HepG2 (cell line): ENCODE measurements around the gene SHBG. TPM values are rescaled to one million over a fixed set of nuclear protein-coding genes. Genes with fewer than 3 reads are reported as not detected.

ENCODE experiments used
- CBFB ChIP-seq: sonication (generic); formaldehyde crosslinking; IDR thresholded peaks from 2 replicates; pipeline ENCODE4 v1.4.0; 2020; ENCODE audit warnings: missing genetic modification reagents
- EEA1 ChIP-seq: sonication (generic); formaldehyde crosslinking; IDR thresholded peaks from 2 replicates; pipeline ENCODE4 v1.5.1; 2020; ENCODE audit warnings: mild to moderate bottlenecking, missing genetic modification reagents, borderline replicate concordance
- ELF1 ChIP-seq: sonication (generic); formaldehyde crosslinking; IDR thresholded peaks from 2 replicates; pipeline ENCODE4 v1.4.0; 2020; ENCODE audit warnings: missing genetic modification reagents
- FUBP1 ChIP-seq: sonication (generic); formaldehyde crosslinking; IDR thresholded peaks from 2 replicates; pipeline ENCODE4 v1.5.1; 2020; ENCODE audit warnings: missing genetic modification reagents, mild to moderate bottlenecking, borderline replicate concordance
- GTF3A ChIP-seq: sonication (generic); formaldehyde crosslinking; conservative IDR thresholded peaks from 2 replicates; pipeline ENCODE4 v1.4.0; 2020; ENCODE audit warnings: mild to moderate bottlenecking, missing genetic modification reagents
- KLF13 ChIP-seq: sonication (generic); formaldehyde crosslinking; IDR thresholded peaks from 2 replicates; pipeline ENCODE4 v1.4.0; 2020; ENCODE audit warnings: mild to moderate bottlenecking, missing genetic modification reagents
- MEIS2 ChIP-seq: sonication (generic); formaldehyde crosslinking; IDR thresholded peaks from 2 replicates; pipeline ENCODE4 v1.9.0; 2021; ENCODE audit warnings: mild to moderate bottlenecking, missing genetic modification reagents
- MLLT10 ChIP-seq: sonication (generic); formaldehyde crosslinking; IDR thresholded peaks from 2 replicates; pipeline ENCODE4 v1.4.0; 2020; ENCODE audit warnings: missing genetic modification reagents
- NCOA2 ChIP-seq: sonication (generic); formaldehyde crosslinking; IDR thresholded peaks from 2 replicates; pipeline ENCODE4 v1.8.0; 2022; ENCODE audit warnings: inconsistent platforms
- RBFOX2 ChIP-seq: fragments of 200-400 bp; formaldehyde crosslinking; IDR thresholded peaks from 2 replicates; pipeline ENCODE4 v1.6.1; 2017; ENCODE audit warnings: low read depth, mild to moderate bottlenecking, low read length
- ZBTB37 ChIP-seq: sonication (generic); formaldehyde crosslinking; IDR thresholded peaks from 2 replicates; pipeline ENCODE4 v1.4.0; 2020; ENCODE audit warnings: mild to moderate bottlenecking, missing genetic modification reagents
- ZNF124 ChIP-seq: sonication (generic); formaldehyde crosslinking; IDR thresholded peaks from 2 replicates; pipeline ENCODE4 v1.4.0; 2020; ENCODE audit warnings: missing genetic modification reagents
- ZNF143 ChIP-seq: sonication (generic); formaldehyde crosslinking; IDR thresholded peaks from 2 replicates; pipeline ENCODE4 v1.4.0; 2020; ENCODE audit warnings: missing genetic modification reagents
- ZNF224 ChIP-seq: sonication (generic); formaldehyde crosslinking; IDR thresholded peaks from 2 replicates; pipeline ENCODE4 v1.5.0; 2020; ENCODE audit warnings: mild to moderate bottlenecking, missing genetic modification reagents
- ZNF614 ChIP-seq: IDR thresholded peaks from 2 replicates; pipeline ENCODE4 v1.6.1; 2018; ENCODE audit warnings: missing biosample characterization, missing genetic modification reagents, inconsistent platforms, borderline replicate concordance
- ZNF816 ChIP-seq: sonication (generic); formaldehyde crosslinking; IDR thresholded peaks from 2 replicates; pipeline ENCODE4 v1.8.0; 2022; ENCODE audit warnings: missing genetic modification reagents, mild to moderate bottlenecking, borderline replicate concordance
- ZSCAN30 ChIP-seq: sonication (generic); formaldehyde crosslinking; IDR thresholded peaks from 2 replicates; pipeline ENCODE4 v1.5.0; 2020; ENCODE audit warnings: mild to moderate bottlenecking, missing genetic modification reagents
- polyA plus RNA-seq, 8 experiments: library from polyadenylated mRNA; depleted of rRNA in 3 of 8; stranded (reverse) in 7 of 8; unstranded in 1 of 8; fragments of >200 nt; fragmentation: Illumina TruSeq in 4 of 8; extraction: Trizol in 4 of 8; gene quantifications; 2 replicates each; pipeline versions ENCODE4 v1.2.1 to v1.2.3, GENCODE V29; 2011 to 2016; ENCODE audit warnings: low read depth in 4 of 8, missing spikeins in 1 of 8, mixed read lengths in 1 of 8; ENCODE audit not compliant: insufficient read depth in 1 of 8
- total RNA-seq, 5 experiments: library from RNA; depleted of rRNA; stranded (reverse); fragments of >200 nt; fragmentation: Illumina TruSeq; extraction: Trizol; gene quantifications; 2 replicates each; pipeline ENCODE4 v1.2.3, GENCODE V29; 2016; ENCODE audit warnings: low read depth in 1 of 5

The SHBG gene
- total and polyA plus RNA-seq, 2 of the 13 experiments (the other 11 are each of a cell fraction or from before 2014, with no cell fraction given): 4.0 to 6.1 TPM

GRCh38 chr17:7583253-7584109 lies 46.5 kb upstream of the SHBG start, which contains the start of gene MPDU1 (continued):
- TF ChIP-seq ZNF143 (CRISPR knock-in tag): peak; percentile 66
- no peak for TF ChIP-seq MLLT10
- TF ChIP-seq ZNF614: no peak
- peak; percentile 57; the same call in 1 of the 2 replicates for TF ChIP-seq ZNF224 (CRISPR knock-in tag)
- TF ChIP-seq ZNF124 (CRISPR knock-in tag): no peak
- no peak for TF ChIP-seq EEA1
- TF ChIP-seq ZBTB37 (CRISPR knock-in tag): no peak
- peak; percentile 85 for TF ChIP-seq ZNF816 (CRISPR knock-in tag)
- TF ChIP-seq RBFOX2: peak; percentile 84
- TF ChIP-seq NCOA2 (CRISPR knock-in tag): peak; percentile 12; the same call in 1 of the 2 replicates
- peak; percentile 69; the same call in 1 of the 2 replicates for TF ChIP-seq ZSCAN30 (CRISPR knock-in tag)
- TF ChIP-seq GTF3A (CRISPR knock-in tag): no peak
- peak; percentile 95 for TF ChIP-seq ELF1 (CRISPR knock-in tag)
- TF ChIP-seq CBFB: peak; percentile 65
- peak; percentile 67; the same call in 1 of the 2 replicates for TF ChIP-seq MEIS2 (CRISPR knock-in tag)
- no peak; the same call in 1 of the 2 replicates for TF ChIP-seq KLF13 (CRISPR knock-in tag)
- no peak for TF ChIP-seq FUBP1 (CRISPR knock-in tag)
